NAMALWA (cell line): ENCODE results near the gene MRPL34.

Experiments used
- DNase-seq: peaks from one replicate; pipeline ENCODE4 v3.0.0-alpha.2; 2015; ENCODE audit warnings: low spot score

MRPL34 gene

GRCh38 chr19:17341386-17341785, 35.7 kb downstream of the MRPL34 start:
- no peak for DNase-seq

- DNase-seq, result no peak
These were observed 36.2 kb downstream of the MRPL34 start for GRCh38 chr19:17341845-17342244.

DNA sequence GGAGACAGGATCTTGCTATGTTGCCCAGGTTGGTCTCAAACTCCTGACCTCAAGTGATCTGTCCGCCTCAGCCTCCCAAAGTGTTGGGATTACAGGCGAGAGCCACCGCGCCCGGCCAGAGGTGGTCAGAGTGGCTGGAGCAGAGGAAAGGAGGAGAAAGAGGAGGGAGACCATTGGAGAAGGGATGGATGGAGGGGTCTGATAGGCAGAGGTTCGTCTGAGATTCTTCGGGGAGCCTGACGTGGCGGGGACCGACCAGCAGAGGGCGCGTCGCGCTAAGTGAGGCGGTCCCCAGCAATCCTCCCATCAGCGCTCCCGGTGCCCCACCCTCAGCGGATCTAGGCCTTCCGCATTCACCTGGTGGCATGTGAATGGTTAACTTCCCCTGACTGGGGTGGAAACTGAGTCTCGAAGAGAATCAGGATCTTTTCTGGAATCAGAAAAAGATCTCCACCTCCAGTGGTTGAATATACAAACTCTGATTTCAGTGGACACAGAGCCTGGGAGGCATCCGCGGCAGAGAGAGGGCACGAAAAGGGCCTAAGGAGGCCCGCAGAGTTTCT, 40.5 kb downstream of the MRPL34 start:
- DNase-seq, result peak; percentile 71

DNA sequence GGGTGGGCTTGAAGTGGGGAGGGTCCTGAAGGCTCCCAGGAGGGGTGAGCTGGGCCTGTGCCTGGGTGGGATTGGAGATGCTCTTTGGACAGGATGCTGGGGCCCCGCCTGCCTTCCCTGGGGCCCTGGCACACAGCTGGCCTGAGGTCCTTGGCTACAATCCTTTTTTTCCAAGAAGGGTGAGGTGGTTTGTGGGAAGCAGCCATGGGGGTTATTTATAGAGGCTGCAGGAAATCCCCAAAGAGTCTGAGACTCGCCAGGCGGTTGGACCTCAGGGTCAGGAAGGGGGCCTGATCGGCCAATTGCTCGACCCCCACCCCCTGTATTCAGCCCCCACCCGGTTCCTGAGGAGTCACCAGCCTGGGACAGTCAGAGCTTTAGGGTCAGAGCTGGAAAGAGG, 41.7 kb downstream of the MRPL34 start:
- DNase-seq, result no peak

DNA sequence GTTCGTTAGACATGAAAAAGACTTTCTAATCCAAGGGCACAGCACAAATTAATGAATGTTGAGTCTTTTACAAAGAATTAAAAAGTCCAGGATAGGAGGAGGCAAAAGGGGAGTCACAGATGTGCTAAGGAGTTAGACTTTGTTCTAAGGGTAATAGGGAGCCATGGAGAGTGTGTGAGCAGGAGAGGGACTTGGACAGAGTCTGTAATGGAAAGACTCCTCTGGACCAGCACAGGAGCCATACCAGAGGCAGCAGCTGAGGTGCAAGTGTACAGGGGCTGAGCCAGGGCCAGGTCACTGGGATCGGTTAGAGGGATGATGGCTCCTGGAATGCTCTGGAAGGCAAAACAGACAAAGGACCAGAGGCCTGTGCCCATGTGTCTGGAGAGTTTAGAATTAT, 42.2 kb downstream of the MRPL34 start:
- DNase-seq, result no peak

GRCh38 chr19:17348700-17349099, 43.0 kb downstream of the MRPL34 start:
- no peak for DNase-seq

DNA sequence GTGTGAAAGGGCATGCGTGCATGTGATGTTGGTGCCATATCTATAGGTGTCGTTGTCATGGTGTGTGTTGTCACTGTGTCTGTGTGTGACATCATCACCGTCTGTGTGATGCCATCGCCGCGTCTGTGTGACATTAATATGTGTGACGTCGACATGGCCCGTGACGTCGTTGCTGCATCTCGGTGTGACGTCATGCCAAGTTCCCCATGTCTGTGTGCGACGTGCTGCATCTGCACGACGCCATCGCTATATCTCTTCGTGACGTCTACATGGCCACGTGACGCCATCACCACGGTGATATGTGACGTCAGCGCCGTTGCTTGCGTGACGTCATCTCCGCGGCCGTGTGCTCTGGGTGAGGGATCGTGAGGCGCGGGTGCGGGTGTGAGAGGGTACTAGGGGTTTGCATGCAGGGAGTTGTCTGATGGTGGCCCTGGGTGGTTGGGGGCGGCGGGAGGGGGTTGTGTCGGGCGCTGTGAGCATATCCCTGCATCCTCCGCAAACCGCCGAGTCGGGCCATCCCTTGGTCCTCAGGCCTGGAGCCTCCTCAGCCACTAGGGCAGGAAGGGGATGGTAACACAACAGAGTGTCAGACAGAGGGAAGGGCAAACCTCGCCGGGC, 46.3 kb downstream of the MRPL34 start:
- DNase-seq, result no peak

- DNase-seq, result no peak
These were observed 47.1 kb downstream of the MRPL34 start for GRCh38 chr19:17352608-17353280.

DNA sequence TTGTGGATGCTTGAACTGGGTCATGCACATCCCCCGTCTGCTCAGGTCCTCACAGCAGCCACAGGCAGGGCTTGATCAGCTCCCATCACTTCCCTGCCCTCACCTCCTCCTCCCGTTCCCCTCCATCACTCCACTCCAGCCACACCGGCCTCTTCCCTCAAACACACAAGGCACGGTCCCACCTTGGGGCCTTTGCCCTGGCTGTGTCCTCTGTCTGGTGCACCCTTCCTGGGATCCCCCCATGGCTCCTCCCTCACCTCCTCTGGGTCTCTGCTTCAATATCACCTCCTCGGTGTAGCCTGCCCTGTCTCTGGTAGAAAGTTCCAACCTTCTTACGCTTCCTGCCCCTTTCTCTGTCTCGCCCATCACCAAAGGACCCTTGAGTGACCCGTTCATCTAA, 47.7 kb downstream of the MRPL34 start:
- no peak for DNase-seq
